Progenitor cell of endocrine pancreas (in vitro differentiated cells): ENCODE data around the gene STN1. TPM values are rescaled to one million over a fixed set of nuclear protein-coding genes. Genes with fewer than 3 reads are reported as not detected.

ENCODE experiments used
- DNase-seq: peaks from one replicate; pipeline ENCODE4 v3.0.0; 2021; ENCODE audit warnings: low spot score; ENCODE audit not compliant: unreplicated experiment
- H3K27ac Mint-ChIP-seq: 2 replicates; pipeline ENCODE4 v1.8.0; 2021; ENCODE audit warnings: mild to moderate bottlenecking, moderate library complexity, mixed read lengths
- H3K27me3 Mint-ChIP-seq: 2 replicates; pipeline ENCODE4 v1.8.0; 2021; ENCODE audit warnings: mixed read lengths
- H3K36me3 Mint-ChIP-seq: 2 replicates; pipeline ENCODE4 v1.8.0; 2022; ENCODE audit warnings: mixed read lengths; ENCODE audit not compliant: insufficient read depth
- H3K4me1 Mint-ChIP-seq: 2 replicates; pipeline ENCODE4 v1.8.0; 2021; ENCODE audit warnings: low read depth, mixed read lengths
- H3K4me3 Mint-ChIP-seq: 2 replicates; pipeline ENCODE4 v1.8.0; 2021; ENCODE audit warnings: low read depth, mild to moderate bottlenecking, moderate library complexity, mixed read lengths
- H3K9me3 Mint-ChIP-seq: 2 replicates; pipeline ENCODE4 v1.8.0; 2021; ENCODE audit warnings: low read depth, mixed read lengths
- total RNA-seq: library from RNA; stranded (reverse); gene quantifications from 2 replicates; pipeline ENCODE4 v1.2.1, GENCODE V29; 2021
- TF ChIP-seq, protein P1 (sequence below): fragments of 200-600 bp; sonication (generic); IDR thresholded peaks from one replicate; pipeline ENCODE4 v1.5.0; 2021; ENCODE audit warnings: antibody characterized with exemption, mild to moderate bottlenecking; ENCODE audit not compliant: unreplicated experiment

STN1 gene
- total RNA-seq, 1 donor from 2014 or later = 13.6 TPM

DNA sequence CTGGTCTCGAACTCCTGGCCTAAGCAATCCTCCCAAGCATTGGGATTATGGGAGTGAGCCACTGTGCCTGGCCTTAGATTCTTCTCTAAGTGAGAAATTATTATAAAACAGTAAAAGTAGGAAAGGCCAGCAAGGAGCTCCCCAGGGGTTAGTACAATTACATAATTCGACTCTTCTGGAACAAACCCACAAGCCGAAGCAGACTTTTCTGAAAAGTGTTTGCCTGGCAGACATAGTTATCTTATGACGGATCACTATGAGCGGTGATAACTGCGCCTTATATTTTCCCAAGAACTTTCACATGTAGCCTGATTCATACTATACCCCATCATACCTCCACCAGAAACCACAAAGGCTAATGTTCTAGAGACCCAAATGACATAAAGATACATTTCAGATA is 32.4 kb downstream of the STN1 start:
- no peaks in the 10 kb centered on the region for H3K9me3 Mint-ChIP-seq
- no peaks in the 10 kb centered on the region for H3K27me3 Mint-ChIP-seq
- no peak overlapping the region for H3K27ac Mint-ChIP-seq
- H3K4me3 Mint-ChIP-seq = no peak overlapping the region
- peaks cover 7% of the 10 kb centered on the region for H3K36me3 Mint-ChIP-seq
- no peak for DNase-seq
- H3K4me1 Mint-ChIP-seq = peaks cover 9% of the 10 kb centered on the region
- TF ChIP-seq, protein P1, sequence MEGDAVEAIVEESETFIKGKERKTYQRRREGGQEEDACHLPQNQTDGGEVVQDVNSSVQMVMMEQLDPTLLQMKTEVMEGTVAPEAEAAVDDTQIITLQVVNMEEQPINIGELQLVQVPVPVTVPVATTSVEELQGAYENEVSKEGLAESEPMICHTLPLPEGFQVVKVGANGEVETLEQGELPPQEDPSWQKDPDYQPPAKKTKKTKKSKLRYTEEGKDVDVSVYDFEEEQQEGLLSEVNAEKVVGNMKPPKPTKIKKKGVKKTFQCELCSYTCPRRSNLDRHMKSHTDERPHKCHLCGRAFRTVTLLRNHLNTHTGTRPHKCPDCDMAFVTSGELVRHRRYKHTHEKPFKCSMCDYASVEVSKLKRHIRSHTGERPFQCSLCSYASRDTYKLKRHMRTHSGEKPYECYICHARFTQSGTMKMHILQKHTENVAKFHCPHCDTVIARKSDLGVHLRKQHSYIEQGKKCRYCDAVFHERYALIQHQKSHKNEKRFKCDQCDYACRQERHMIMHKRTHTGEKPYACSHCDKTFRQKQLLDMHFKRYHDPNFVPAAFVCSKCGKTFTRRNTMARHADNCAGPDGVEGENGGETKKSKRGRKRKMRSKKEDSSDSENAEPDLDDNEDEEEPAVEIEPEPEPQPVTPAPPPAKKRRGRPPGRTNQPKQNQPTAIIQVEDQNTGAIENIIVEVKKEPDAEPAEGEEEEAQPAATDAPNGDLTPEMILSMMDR = no peak

- H3K27ac Mint-ChIP-seq = no peak overlapping the region
- no peaks in the 10 kb centered on the region for H3K9me3 Mint-ChIP-seq
- no peak overlapping the region for H3K4me3 Mint-ChIP-seq
- peaks cover under 1% of the 10 kb centered on the region for H3K4me1 Mint-ChIP-seq
- peak; percentile 34 for DNase-seq
- no peaks in the 10 kb centered on the region for H3K27me3 Mint-ChIP-seq
- peaks cover 9% of the 10 kb centered on the region for H3K36me3 Mint-ChIP-seq
- TF ChIP-seq, protein P1 = peak; percentile 88
These were observed 33.3 kb downstream of the STN1 start for GRCh38 chr10:103884681-103885139.

- Mint-ChIP-seq H3K36me3 (peaks cover 11% of the 10 kb centered on the region), H3K27ac (no peak overlapping the region), H3K4me1 (no peaks in the 10 kb centered on the region), H3K9me3 (no peaks in the 10 kb centered on the region), H3K4me3 (no peak overlapping the region), H3K27me3 (no peaks in the 10 kb centered on the region)
- TF ChIP-seq, protein P1 = no peak
- DNase-seq = no peak
These were observed 35.5 kb downstream of the STN1 start for GRCh38 chr10:103882285-103883007.

GRCh38 chr10:103881416-103882284 is 36.3 kb downstream of the STN1 start:
- Mint-ChIP-seq H3K27me3 (no peaks in the 10 kb centered on the region), H3K36me3 (peaks cover 9% of the 10 kb centered on the region), H3K4me3 (no peak overlapping the region), H3K27ac (no peak overlapping the region), H3K4me1 (no peaks in the 10 kb centered on the region), H3K9me3 (no peaks in the 10 kb centered on the region)
- no peak for DNase-seq
- TF ChIP-seq, protein P1 = no peak

DNA sequence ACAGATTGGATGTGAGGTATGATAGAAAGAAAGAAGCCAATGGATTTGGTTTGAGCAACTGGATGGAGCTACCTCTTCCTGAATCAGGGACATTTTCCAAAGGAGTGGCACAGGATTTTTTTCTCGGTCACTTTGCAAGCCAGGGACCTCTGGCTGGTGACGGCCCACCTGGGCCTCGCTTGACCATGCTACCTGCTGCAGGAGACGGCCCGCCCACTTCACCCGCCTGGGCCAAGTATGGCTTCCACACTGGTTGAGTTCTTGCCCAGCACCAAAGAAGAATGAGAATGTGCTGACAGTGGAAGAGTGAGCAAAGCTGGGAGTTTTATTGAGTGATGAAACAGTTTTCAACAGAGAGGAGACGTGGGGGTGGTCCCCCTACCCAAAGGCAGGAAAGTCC is 38.2 kb downstream of the STN1 start:
- no peaks in the 10 kb centered on the region for H3K9me3 Mint-ChIP-seq
- peaks cover under 1% of the 10 kb centered on the region for H3K4me1 Mint-ChIP-seq
- TF ChIP-seq, protein P1 = no peak
- no peak overlapping the region for H3K27ac Mint-ChIP-seq
- H3K4me3 Mint-ChIP-seq = no peak overlapping the region
- DNase-seq = no peak
- H3K27me3 Mint-ChIP-seq = no peaks in the 10 kb centered on the region
- peaks cover 9% of the 10 kb centered on the region for H3K36me3 Mint-ChIP-seq
